ENCODE measurements around the gene HOOK2.
"Not testable (repeated sequence)": the region's sequence is repeated elsewhere in the genome, so short reads cannot be mapped to it uniquely, and the experiment has no call there.

Gene HOOK2

DNA sequence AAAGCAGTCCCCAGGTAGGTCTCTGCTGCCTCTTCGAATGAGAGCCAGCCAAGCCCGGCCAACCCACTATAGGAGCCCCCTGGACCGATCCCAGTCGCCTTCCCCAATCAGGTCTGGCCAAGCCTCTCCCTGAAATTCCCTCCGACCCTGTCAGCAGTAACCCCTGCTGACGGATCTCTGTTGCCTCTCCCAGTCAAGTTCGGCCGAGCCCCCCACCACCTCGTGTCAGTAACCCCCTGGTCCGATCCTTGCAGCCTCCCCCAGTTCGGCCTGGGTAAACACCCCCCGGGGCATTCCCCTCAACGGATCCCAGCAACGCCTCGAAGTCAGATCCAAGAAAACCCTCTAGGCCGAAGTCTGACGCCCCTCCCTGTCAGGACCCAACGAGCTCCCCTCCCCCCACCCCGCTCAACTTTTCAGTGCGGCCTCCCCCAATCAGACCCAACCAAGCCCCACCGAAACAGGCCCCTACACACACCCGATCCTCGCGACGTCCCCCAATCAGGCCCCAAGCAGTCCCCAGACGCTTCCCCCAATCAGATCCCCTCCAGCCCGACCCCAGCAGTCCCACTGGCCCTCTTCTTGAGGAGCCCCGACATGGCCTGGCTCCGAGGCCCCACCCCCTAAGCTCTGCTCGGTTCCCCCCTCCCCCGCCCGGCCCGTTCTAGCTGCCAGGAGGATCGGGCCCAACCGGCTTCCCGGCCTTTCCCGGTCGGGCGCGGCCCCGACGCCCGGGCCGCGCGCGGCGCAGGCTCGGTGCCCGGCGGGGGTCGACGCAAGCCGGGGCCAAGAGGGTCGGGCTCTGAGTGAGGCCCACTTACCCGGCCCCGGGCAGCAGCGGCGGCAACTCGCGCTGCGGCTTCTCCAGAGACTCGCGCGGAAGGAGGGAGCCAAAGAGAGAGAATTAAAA lies 53.4 kb downstream of the HOOK2 start:
- peak; percentile 23 for DNase-seq (ENCODE audit: low read depth)

GRCh38 chr19:12720851-12721655 lies 54.3 kb downstream of the HOOK2 start:
- no peak for DNase-seq (ENCODE audit: low read depth)

DNA sequence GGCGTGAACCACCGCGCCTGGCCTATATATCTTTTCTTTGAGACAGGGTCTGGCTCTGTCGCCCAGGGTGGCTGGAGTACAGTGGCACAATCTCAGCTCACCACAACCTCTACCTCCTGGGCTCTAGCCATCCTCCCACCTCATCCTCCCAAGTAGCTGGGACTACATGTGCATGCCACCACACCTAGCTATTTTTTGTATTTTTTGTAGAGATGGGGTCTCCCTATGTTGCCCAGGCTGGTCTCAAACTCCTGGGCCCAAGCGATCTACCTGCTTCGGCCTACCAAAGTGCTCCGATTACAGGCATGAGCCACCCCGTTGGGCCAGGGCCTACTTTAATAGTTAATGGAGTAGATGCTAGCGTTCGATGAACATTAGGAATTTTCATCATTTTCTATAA lies 55.1 kb downstream of the HOOK2 start:
- DNase-seq (ENCODE audit: low read depth): no peak

DNA sequence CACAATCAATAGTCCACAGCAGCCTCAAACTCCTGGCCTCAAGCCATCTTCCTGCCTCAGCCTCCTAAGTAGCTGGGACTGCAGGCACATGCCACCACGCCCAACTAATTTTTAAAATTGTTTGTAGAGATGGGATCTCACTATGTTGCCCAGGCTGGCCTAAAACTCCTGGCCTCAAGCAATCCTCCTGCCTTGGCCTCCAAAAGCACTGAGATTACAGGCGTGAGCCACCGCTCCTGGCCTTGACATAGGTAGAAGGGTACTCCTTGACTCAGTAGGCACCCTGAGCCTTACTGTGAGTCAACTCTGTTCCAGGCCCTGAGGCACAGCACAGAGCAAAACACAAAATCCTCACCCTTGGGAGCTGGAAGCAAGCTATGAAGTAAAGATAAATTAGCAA lies 59.4 kb downstream of the HOOK2 start:
- no peak for DNase-seq (ENCODE audit: low read depth)

- no peak for DNase-seq (ENCODE audit: low read depth)
Observed at GRCh38 chr19:12715102-12715501, 60.2 kb downstream of the HOOK2 start.

GRCh38 chr19:12713304-12713703 lies 62.0 kb downstream of the HOOK2 start:
- not testable (repeated sequence) for DNase-seq (ENCODE audit: low read depth)

All from stimulated activated CD8-positive, alpha-beta memory T cell treated with anti-CD3 and anti-CD28 coated beads, Interleukin-12 subunit alpha, Interleukin-12 subunit beta, amount 100 ng/mL, for 1 hour (primary cell).